Chondrocyte (in vitro differentiated cells): Measurements from ENCODE around the gene SRSF6. TPM values are rescaled to one million over a fixed set of nuclear protein-coding genes. Genes with fewer than 3 reads are reported as not detected.
"Not testable (repeated sequence)": the region's sequence is repeated elsewhere in the genome, so short reads cannot be mapped to it uniquely, and the experiment has no call there.

Source experiments
- DNase-seq: peaks from one replicate; pipeline ENCODE4 v3.0.0; 2021; ENCODE audit warnings: mixed read lengths, low spot score
- H3K27ac Mint-ChIP-seq: one replicate; pipeline ENCODE4 v1.8.0; 2021; ENCODE audit warnings: mild to moderate bottlenecking, moderate library complexity, mixed read lengths; ENCODE audit not compliant: unreplicated experiment
- H3K27me3 Mint-ChIP-seq: 2 replicates; pipeline ENCODE4 v1.8.0; 2021; ENCODE audit warnings: low read depth, mixed read lengths
- H3K36me3 Mint-ChIP-seq: 2 replicates; pipeline ENCODE4 v1.8.0; 2021; ENCODE audit warnings: low read depth, mixed read lengths
- H3K4me1 Mint-ChIP-seq: 2 replicates; pipeline ENCODE4 v1.8.0; 2021; ENCODE audit warnings: low read depth, mild to moderate bottlenecking, mixed read lengths
- H3K4me3 Mint-ChIP-seq: one replicate; pipeline ENCODE4 v1.8.0; 2021; ENCODE audit warnings: mild to moderate bottlenecking, moderate library complexity, mixed read lengths; ENCODE audit not compliant: unreplicated experiment
- H3K9me3 Mint-ChIP-seq: 2 replicates; pipeline ENCODE4 v1.8.0; 2021; ENCODE audit warnings: low read depth, mixed read lengths
- CTCF ChIP-seq: fragments of 200-600 bp; sonication (generic); IDR thresholded peaks from 2 replicates; pipeline ENCODE4 v1.5.0; 2021; ENCODE audit warnings: antibody characterized with exemption, mild to moderate bottlenecking, moderate library complexity
- total RNA-seq: library from RNA; stranded (reverse); gene quantifications from 3 replicates; pipeline ENCODE4 v1.2.1, GENCODE V29; 2021

SRSF6 gene
- total RNA-seq, 1 donor from 2014 or later: 143 TPM

- Mint-ChIP-seq H3K4me3 (no peak overlapping the region), H3K36me3 (peaks cover 4% of the 10 kb centered on the region)
Measured at GRCh38 chr20:43416591-43417228, 41.0 kb upstream of the SRSF6 start.

GRCh38 chr20:43420192-43420591 lies 37.5 kb upstream of the SRSF6 start:
- Mint-ChIP-seq H3K4me1 (no peaks in the 10 kb centered on the region), H3K9me3 (peaks cover 27% of the 10 kb centered on the region), H3K27me3 (peaks cover 5% of the 10 kb centered on the region), H3K27ac (no peak overlapping the region), H3K4me3 (no peak overlapping the region), H3K36me3 (peaks cover 4% of the 10 kb centered on the region)
- TF ChIP-seq CTCF: no peak
- DNase-seq: no peak

More at GRCh38 chr20:43416591-43417228, 41.0 kb upstream of the SRSF6 start:
- no peak overlapping the region for H3K27ac Mint-ChIP-seq
- H3K9me3 Mint-ChIP-seq: peaks cover 27% of the 10 kb centered on the region
- no peak for TF ChIP-seq CTCF
- no peaks in the 10 kb centered on the region for H3K4me1 Mint-ChIP-seq
- no peak for DNase-seq
- peaks cover 6% of the 10 kb centered on the region for H3K27me3 Mint-ChIP-seq

- H3K36me3 Mint-ChIP-seq, H3K4me3 Mint-ChIP-seq, H3K27me3 Mint-ChIP-seq, H3K4me1 Mint-ChIP-seq, H3K27ac Mint-ChIP-seq, DNase-seq: not testable (repeated sequence)
- peaks cover 27% of the 10 kb centered on the region for H3K9me3 Mint-ChIP-seq
Measured at GRCh38 chr20:43420913-43421312, 36.8 kb upstream of the SRSF6 start.

DNA sequence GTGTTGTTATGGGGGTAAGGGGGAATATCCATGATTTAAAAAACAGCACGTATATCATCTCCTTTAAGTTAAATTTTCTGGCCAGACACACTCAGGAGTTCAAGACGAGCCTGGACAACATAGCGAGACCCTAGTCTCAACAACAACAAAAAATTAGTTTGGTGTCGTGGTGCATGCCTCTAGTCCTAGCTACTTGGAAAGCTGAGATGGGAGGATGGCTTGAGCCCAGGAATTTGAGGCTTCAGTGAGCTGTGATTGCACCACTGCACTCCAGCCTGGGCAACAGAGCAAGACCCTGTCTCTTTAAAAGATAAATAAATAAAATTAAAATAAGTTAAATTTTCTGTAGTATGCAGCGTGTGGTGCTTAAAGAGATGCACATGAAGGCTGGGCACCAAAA lies 31.5 kb upstream of the SRSF6 start:
- H3K9me3 Mint-ChIP-seq: peaks cover under 1% of the 10 kb centered on the region
- H3K27ac Mint-ChIP-seq: no peak overlapping the region
- H3K4me1 Mint-ChIP-seq: no peaks in the 10 kb centered on the region
- TF ChIP-seq CTCF: no peak
- H3K4me3 Mint-ChIP-seq: no peak overlapping the region
- H3K36me3 Mint-ChIP-seq: no peaks in the 10 kb centered on the region
- H3K27me3 Mint-ChIP-seq: peaks cover 27% of the 10 kb centered on the region
- no peak for DNase-seq

GRCh38 chr20:43430265-43431133 lies 27.2 kb upstream of the SRSF6 start:
- Mint-ChIP-seq H3K4me1 (no peaks in the 10 kb centered on the region), H3K27ac (no peak overlapping the region), H3K27me3 (peaks cover 32% of the 10 kb centered on the region), H3K36me3 (no peaks in the 10 kb centered on the region), H3K4me3 (no peak overlapping the region), H3K9me3 (no peaks in the 10 kb centered on the region)
- DNase-seq: no peak
- no peak for TF ChIP-seq CTCF
